HS-27A (cell line): Measurements from ENCODE around the gene HACE1.
"Not testable (repeated sequence)": the region's sequence is repeated elsewhere in the genome, so short reads cannot be mapped to it uniquely, and the experiment has no call there.

Source experiments
- DNase-seq: peaks from one replicate; pipeline ENCODE4 v3.0.0-alpha.2; 2012; ENCODE audit warnings: low read depth, missing footprints

Gene HACE1, protein sequence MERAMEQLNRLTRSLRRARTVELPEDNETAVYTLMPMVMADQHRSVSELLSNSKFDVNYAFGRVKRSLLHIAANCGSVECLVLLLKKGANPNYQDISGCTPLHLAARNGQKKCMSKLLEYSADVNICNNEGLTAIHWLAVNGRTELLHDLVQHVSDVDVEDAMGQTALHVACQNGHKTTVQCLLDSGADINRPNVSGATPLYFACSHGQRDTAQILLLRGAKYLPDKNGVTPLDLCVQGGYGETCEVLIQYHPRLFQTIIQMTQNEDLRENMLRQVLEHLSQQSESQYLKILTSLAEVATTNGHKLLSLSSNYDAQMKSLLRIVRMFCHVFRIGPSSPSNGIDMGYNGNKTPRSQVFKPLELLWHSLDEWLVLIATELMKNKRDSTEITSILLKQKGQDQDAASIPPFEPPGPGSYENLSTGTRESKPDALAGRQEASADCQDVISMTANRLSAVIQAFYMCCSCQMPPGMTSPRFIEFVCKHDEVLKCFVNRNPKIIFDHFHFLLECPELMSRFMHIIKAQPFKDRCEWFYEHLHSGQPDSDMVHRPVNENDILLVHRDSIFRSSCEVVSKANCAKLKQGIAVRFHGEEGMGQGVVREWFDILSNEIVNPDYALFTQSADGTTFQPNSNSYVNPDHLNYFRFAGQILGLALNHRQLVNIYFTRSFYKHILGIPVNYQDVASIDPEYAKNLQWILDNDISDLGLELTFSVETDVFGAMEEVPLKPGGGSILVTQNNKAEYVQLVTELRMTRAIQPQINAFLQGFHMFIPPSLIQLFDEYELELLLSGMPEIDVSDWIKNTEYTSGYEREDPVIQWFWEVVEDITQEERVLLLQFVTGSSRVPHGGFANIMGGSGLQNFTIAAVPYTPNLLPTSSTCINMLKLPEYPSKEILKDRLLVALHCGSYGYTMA

GRCh38 chr6:104859225-104860146, at the start of gene HACE1:
Gene HACE1, minus strand, starts transcription at chr6:104859919. Its CDS starts 277 bp downstream, at chr6:104859642.
- peak; percentile 39 for DNase-seq

DNA sequence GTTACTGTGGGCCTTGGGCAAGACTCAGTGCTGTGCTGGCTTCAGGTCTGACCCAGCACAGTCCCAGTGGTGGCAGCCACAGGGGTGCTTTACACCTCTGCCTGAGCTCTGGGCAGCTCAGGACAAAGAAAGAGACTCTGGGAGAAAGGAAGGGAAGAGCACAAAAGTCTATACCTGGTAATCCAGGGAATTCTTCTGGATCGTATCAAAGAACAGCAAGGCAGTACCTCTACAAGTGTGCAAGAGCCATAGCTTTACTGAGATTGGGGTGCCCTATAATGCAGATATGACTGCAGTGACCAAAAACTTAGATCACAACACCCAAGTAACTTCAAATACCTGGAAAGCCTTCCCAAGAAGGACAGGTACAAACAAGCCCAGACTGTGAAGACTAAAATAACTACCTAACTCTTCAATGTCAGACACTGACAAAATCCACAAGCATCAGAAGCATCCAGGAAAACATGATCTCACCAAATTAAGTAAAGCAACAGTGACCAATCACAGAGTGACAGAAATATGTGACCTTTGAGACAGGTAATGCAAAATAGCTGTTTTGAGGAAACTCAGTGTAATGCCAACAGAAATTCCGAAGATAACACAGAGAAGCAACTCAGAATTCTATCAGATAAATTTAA, 49.3 kb upstream of the HACE1 start:
- no peak for DNase-seq

GRCh38 chr6:104908031-104908887, 48.5 kb upstream of the HACE1 start:
- no peak for DNase-seq

- not testable (repeated sequence) for DNase-seq
Measured at GRCh38 chr6:104898893-104899292, 39.2 kb upstream of the HACE1 start.

- DNase-seq = no peak
Measured at GRCh38 chr6:104896914-104897313, 37.2 kb upstream of the HACE1 start.

GRCh38 chr6:104888066-104888465, 28.3 kb upstream of the HACE1 start:
- DNase-seq = no peak

DNA sequence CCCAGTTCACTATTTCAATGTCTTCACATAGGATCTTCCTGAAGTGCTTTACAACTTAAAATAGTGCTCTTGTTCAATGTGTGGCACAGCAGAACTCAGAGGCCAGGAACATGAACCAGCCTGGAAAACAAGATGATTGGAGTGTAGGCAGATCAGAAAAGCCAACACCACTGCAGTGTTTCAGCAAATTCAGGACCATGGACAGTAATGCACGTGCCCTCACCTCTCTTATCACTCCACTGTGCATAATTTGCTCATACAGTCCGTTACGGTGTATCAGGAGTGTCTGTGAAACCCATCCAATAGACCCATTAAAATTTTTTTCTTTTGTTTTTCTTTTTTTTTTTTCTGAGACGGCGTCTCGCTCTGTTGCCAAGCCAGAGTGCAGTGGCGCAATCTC, 27.6 kb upstream of the HACE1 start:
- DNase-seq = no peak

GRCh38 chr6:104885518-104886043, 25.9 kb upstream of the HACE1 start:
- no peak for DNase-seq

DNA sequence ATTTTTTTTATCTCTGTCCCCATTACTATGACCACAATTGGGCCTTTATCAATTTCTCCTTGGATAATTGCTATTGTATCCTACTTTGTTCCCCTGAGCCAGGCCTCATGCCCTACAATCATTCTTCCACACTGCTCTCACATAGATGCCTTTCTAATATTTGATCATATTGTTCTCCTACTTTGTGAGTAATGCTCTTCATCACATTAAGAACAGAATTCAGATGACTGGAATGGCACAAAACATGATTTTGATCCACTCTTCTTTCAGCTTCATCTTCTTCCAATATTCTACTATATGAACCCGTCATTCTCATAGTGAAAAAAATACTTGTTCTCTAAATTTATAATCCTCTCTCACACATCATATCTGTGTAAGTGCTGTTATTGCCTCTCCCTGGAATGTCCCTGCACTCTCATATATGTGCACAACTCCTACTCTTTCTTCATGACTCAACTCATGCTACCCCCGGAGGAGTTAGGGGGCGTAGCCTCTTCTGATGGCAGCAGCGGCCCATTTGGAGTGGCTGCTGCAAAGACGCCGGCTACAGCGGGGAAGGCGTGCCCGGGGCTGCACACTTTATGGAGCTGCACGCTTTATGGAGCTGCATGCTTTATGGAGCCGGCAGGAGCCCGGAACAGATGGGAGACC, 25.3 kb upstream of the HACE1 start:
- DNase-seq = no peak

- no peak for DNase-seq
Measured at GRCh38 chr6:104881964-104882668, 22.4 kb upstream of the HACE1 start.

- DNase-seq = no peak
Measured at GRCh38 chr6:104862456-104862855, 2.7 kb upstream of the HACE1 start.

DNA sequence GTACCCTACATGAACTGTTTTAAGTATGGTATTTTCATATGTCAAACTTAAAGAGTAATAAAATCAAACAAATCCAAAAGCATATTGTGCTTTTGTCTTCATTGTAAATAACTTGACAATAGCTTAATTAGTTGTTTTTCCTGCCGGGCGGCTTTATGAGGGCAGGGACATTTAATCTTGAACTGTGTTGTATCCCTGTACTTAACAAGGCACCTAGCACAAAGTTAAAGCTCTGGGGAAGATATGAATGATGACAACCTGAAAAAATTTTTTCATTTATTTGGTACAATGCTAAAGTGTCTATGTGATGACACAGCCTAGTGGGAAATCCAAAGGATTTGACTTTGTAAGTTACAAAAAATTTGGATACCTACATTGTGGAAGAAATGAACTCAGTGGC, 502 bp upstream of the HACE1 start:
- DNase-seq = no peak

DNA sequence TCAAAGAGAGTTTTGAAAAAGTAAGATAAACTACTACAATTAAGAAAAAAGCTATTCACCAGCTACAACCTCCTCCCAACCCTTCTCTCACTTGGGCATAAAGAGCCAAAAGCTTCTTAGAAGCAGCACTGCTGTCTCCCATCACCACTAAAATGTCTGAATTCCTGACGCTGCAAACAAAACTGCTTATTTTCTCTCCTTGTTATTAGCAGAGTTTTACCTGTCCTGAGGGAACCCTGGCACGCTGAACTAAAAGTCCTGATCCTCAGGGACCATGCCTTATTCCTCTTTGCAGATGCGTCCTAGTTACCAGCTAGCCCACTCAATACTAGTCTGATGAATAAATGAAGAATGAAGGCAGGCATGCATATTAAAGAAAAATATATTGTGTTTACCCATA, 1.1 kb downstream of the HACE1 start:
- DNase-seq = no peak

- DNase-seq = no peak
Measured at GRCh38 chr6:104855507-104855906, 4.2 kb downstream of the HACE1 start.

- DNase-seq = not testable (repeated sequence)
Measured at GRCh38 chr6:104847721-104848120, 12.0 kb downstream of the HACE1 start.

DNA sequence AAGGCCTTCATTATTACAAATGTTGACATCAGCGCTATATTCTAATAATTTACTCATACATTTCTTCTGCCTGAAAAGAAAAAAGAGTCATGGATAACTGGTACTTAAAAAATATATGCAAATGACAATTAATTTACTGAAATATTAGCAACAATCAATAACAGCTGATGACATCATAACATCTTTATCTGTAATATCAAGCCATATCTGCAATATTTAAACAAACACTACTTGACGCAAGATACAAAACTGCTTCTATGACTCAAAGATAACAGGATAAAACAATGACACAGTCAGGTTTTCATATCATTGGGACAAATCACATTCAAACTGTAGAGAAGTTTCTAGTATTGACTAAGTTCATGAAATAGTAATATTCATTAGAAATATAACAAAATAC, 16.5 kb downstream of the HACE1 start:
- DNase-seq = no peak

- no peak for DNase-seq
Measured at GRCh38 chr6:104837158-104837557, 22.6 kb downstream of the HACE1 start.

DNA sequence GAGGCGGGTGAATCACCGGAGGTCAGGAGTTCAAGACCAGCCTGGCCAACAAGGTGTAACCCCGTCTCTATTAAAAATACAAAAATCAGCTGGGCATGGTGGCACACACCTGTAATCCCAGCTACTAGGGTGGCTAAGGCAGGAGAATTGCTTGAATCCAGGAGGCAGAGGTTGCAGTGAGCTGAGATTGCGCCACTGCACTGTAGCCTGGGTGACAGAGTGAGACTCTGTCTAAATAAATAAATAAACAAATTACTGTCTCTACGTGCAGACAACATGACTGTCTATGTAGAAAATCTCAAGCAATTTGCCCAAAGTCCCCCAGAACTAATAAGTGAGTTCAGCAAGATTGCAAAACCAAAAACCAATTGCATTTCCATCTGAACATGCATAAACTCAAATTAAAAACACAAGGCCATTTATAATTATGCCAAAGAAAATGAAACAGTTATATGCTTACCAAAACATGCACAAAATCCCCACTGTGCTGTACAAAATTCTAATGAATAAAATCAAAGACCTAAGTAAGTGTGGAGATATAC, 23.2 kb downstream of the HACE1 start:
- DNase-seq = not testable (repeated sequence)

- no peak for DNase-seq
Measured at GRCh38 chr6:104835782-104836181, 23.9 kb downstream of the HACE1 start.
